ENCODE results near the gene RNF220. TPM values are rescaled to one million over a fixed set of nuclear protein-coding genes. Genes with fewer than 3 reads are reported as not detected.

RNF220 gene
- total and polyA plus RNA-seq, 2 donors (not counting 3 experiments of a cell fraction or from before 2014, with no cell fraction given), result 62.7 to 66.6 TPM

DNA sequence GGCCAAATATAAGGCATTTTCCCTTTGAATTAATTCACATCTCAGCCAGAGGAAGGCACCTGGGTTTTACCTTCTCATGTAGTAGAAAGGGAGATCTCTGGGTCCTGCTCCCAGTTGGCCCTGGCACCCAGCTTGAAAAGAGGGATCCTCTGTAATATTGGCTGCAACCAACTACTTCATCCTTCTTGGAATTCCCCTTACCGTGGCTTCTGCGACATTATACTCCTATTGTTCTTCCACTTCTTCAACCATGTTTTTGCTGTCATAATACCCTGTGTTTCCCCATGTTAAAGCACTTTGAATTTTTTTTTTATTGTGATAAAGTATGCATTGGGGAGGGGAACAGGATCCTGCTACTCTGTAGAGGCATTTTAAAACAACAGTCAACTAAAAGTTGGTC, 26.8 kb downstream of the RNF220 start:
- POLR2A ChIA-PET, result no interaction called here
- intact Hi-C loops (cut with micrococcal nuclease), result no loop called here
- TF ChIP-seq, protein P1, sequence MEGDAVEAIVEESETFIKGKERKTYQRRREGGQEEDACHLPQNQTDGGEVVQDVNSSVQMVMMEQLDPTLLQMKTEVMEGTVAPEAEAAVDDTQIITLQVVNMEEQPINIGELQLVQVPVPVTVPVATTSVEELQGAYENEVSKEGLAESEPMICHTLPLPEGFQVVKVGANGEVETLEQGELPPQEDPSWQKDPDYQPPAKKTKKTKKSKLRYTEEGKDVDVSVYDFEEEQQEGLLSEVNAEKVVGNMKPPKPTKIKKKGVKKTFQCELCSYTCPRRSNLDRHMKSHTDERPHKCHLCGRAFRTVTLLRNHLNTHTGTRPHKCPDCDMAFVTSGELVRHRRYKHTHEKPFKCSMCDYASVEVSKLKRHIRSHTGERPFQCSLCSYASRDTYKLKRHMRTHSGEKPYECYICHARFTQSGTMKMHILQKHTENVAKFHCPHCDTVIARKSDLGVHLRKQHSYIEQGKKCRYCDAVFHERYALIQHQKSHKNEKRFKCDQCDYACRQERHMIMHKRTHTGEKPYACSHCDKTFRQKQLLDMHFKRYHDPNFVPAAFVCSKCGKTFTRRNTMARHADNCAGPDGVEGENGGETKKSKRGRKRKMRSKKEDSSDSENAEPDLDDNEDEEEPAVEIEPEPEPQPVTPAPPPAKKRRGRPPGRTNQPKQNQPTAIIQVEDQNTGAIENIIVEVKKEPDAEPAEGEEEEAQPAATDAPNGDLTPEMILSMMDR (IDR thresholded peaks at IDR 0.05; ENCODE audit: extremely low read depth in 1 of 2, insufficient read depth in 1 of 2, low read depth in 1 of 2, low read length in 2 of 2), result no peak
- no peak for TF ChIP-seq POLR2AphosphoS5 (IDR thresholded peaks at IDR 0.05; ENCODE audit: insufficient read depth, low read depth, low read length)
- no peak for TF ChIP-seq EZH2 (IDR thresholded peaks at IDR 0.05; ENCODE audit: borderline replicate concordance, low read depth, low read length, severe bottlenecking)
- no peak for TF ChIP-seq MYC (IDR thresholded peaks at IDR 0.05; ENCODE audit: low read depth, low read length)
- no peak for TF ChIP-seq FOS (IDR thresholded peaks at IDR 0.05; ENCODE audit: borderline replicate concordance, insufficient read depth, low read length)
- TF ChIP-seq, protein P2, sequence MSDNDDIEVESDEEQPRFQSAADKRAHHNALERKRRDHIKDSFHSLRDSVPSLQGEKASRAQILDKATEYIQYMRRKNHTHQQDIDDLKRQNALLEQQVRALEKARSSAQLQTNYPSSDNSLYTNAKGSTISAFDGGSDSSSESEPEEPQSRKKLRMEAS (IDR thresholded peaks at IDR 0.05; ENCODE audit: insufficient read depth, insufficient read length), result no peak
- TF ChIP-seq POLR2A (IDR thresholded peaks at IDR 0.05; ENCODE audit: low read depth, low read length), result no peak
- no peak for TF ChIP-seq GATA2 (IDR thresholded peaks at IDR 0.05; ENCODE audit: insufficient read depth, insufficient read length, low read depth, low read length)
- no peak for TF ChIP-seq JUN (IDR thresholded peaks at IDR 0.05; ENCODE audit: borderline replicate concordance, insufficient read depth, insufficient read length, low read depth)
- H3K36me3 ChIP-seq (ENCODE audit: control insufficient read depth in 2 of 2, extremely low read depth in 1 of 2, insufficient read depth in 2 of 2, low read length in 2 of 2), result no peaks in the 10 kb centered on the region
- dilution Hi-C loops (cut with MboI; ENCODE audit: extremely low pct_ligation_motif_present, low sequenced_read_pairs), result no loop called here
- no peaks in the 10 kb centered on the region for H3K79me2 ChIP-seq (ENCODE audit: control insufficient read depth, insufficient read depth, low read length)
- no peaks in the 10 kb centered on the region for H3K9me1 ChIP-seq (replicated peaks; ENCODE audit: control insufficient read depth, extremely low read depth, insufficient read depth, low read length)
- no peak overlapping the region for H2AFZ ChIP-seq (ENCODE audit: low read depth, low read length)
- H4K20me1 ChIP-seq (replicated peaks; ENCODE audit: control insufficient read depth, extremely low read depth, insufficient read depth, low read length), result no peaks in the 10 kb centered on the region
- CTCF ChIA-PET, result no interaction called here
- FAIRE-seq (no peak), DNase-seq (ENCODE audit: low read depth, low spot score) (no peak)
- BruUV-seq (replicated peaks), result no TSS peak
- H3K4me3 ChIP-seq (replicated peaks in 1 of 3; ENCODE audit: insufficient read depth in 1 of 3, low read depth in 1 of 3, low read length in 3 of 3), result no peak overlapping the region
- no peaks in the 10 kb centered on the region for H3K9me3 ChIP-seq (replicated peaks; ENCODE audit: control insufficient read depth, insufficient read depth, low read length)
- H3K4me2 ChIP-seq (ENCODE audit: insufficient read depth, low read length), result no peak overlapping the region
- H3K4me1 ChIP-seq (ENCODE audit: control insufficient read depth, extremely low read depth, insufficient read depth, low read length), result peaks cover 7% of the 10 kb centered on the region
- no peak overlapping the region for H3K27ac ChIP-seq (ENCODE audit: insufficient read depth, low read depth, low read length)
- no peak overlapping the region for H3K9ac ChIP-seq (replicated peaks; ENCODE audit: extremely low read depth, insufficient read depth, low read length)
- H3K27me3 ChIP-seq (ENCODE audit: control insufficient read depth in 2 of 2, insufficient read depth in 2 of 2, low read length in 2 of 2), result peaks cover 15 to 23% of the 10 kb centered on the region in 2 experiments
